Endothelial cell of umbilical vein (primary cell): ENCODE data around the gene KAZN. TPM values are rescaled to one million over a fixed set of nuclear protein-coding genes. Genes with fewer than 3 reads are reported as not detected.

ENCODE experiments used
- BruUV-seq: library from RNA; stranded (reverse); fragments of 400-500 nt; replicated peaks from 2 replicates; lab custom pipeline; 2021; lab: Mats Ljungman, UMichigan
- CTCF ChIA-PET: fragments of 300-600, 350-600 bp; sonication (Branson Sonifier 250); formaldehyde crosslinking; loops from one replicate; lab custom pipeline; 2021; ENCODE audit warnings: antibody characterized with exemption, inconsistent platforms; lab: Charles Lee
- POLR2A ChIA-PET: fragments of 300-600, 350-600 bp; sonication (Branson Sonifier 250); formaldehyde crosslinking; loops from one replicate; lab custom pipeline; 2021; ENCODE audit warnings: antibody characterized with exemption, inconsistent platforms; lab: Charles Lee
- DNase-seq: peaks from one replicate; pipeline ENCODE4 v3.0.0-alpha.2; 2011; ENCODE audit warnings: low read depth, low spot score
- FAIRE-seq: peaks from 2 replicates; lab custom pipeline; 2011; peaks lifted over from hg19 to GRCh38; lab: Jason Lieb, UNC
- H2AFZ ChIP-seq: 2 replicates; pipeline ENCODE4 v1.6.0; 2012; ENCODE audit warnings: low read depth, low read length, control low read depth, inconsistent platforms
- H3K27ac ChIP-seq: 2 replicates; pipeline ENCODE4 v1.5.1; 2011; ENCODE audit warnings: low read depth, mild to moderate bottlenecking, control low read depth, low read length, moderate library complexity; ENCODE audit not compliant: insufficient read depth
- H3K27me3 ChIP-seq, 2 experiments: 2 replicates each; pipeline versions ENCODE4 v1.6.0 to v1.6.1; 2011; ENCODE audit warnings: low read length in 2 of 2, mixed read lengths in 1 of 2; ENCODE audit not compliant: control insufficient read depth in 2 of 2, insufficient read depth in 2 of 2
- H3K36me3 ChIP-seq, 2 experiments: 2 replicates in 1 of 2; 3 replicates in 1 of 2; pipeline ENCODE4 v1.5.1; 2011; ENCODE audit warnings: low read length in 2 of 2, mild to moderate bottlenecking in 1 of 2, moderate library complexity in 1 of 2; ENCODE audit not compliant: control insufficient read depth in 2 of 2, insufficient read depth in 2 of 2; ENCODE audit errors: extremely low read depth in 1 of 2
- H3K4me1 ChIP-seq: 3 replicates; pipeline ENCODE4 v1.5.1; 2011; ENCODE audit warnings: mild to moderate bottlenecking, low read length; ENCODE audit not compliant: control insufficient read depth, insufficient read depth; ENCODE audit errors: extremely low read depth
- H3K4me2 ChIP-seq: 2 replicates; pipeline ENCODE4 v1.6.1; 2011; ENCODE audit warnings: low read length, control low read depth, mixed read lengths; ENCODE audit not compliant: insufficient read depth
- H3K4me3 ChIP-seq, 3 experiments: fragments of 200-600 bp in 1 of 3; sonication (generic), shearing (Covaris generic) in 1 of 3; replicated peaks in 1 of 3; 2 replicates each; pipeline ENCODE4 v1.5.1; 2011 to 2016; ENCODE audit warnings: control low read depth in 3 of 3, low read length in 3 of 3, mild to moderate bottlenecking in 2 of 3, inconsistent platforms in 1 of 3, low read depth in 1 of 3, moderate library complexity in 1 of 3; ENCODE audit not compliant: insufficient read depth in 1 of 3
- H3K79me2 ChIP-seq: 2 replicates; pipeline ENCODE4 v1.6.0; 2012; ENCODE audit warnings: low read length, inconsistent platforms; ENCODE audit not compliant: control insufficient read depth, insufficient read depth
- H3K9ac ChIP-seq: replicated peaks from 2 replicates; pipeline ENCODE3; 2011; ENCODE audit warnings: low read length, control low read depth; ENCODE audit not compliant: insufficient read depth; ENCODE audit errors: extremely low read depth
- H3K9me1 ChIP-seq: replicated peaks from 3 replicates; pipeline ENCODE4 v1.6.0; 2011; ENCODE audit warnings: mild to moderate bottlenecking, low read length; ENCODE audit not compliant: control insufficient read depth, insufficient read depth; ENCODE audit errors: extremely low read depth
- H3K9me3 ChIP-seq: replicated peaks from 2 replicates; pipeline ENCODE4 v1.5.1; 2012; ENCODE audit warnings: low read length, inconsistent platforms; ENCODE audit not compliant: control insufficient read depth, insufficient read depth
- H4K20me1 ChIP-seq: replicated peaks from 2 replicates; pipeline ENCODE3; 2011; ENCODE audit warnings: mild to moderate bottlenecking, low read length; ENCODE audit not compliant: control insufficient read depth, insufficient read depth; ENCODE audit errors: extremely low read depth
- CTCF ChIP-seq, 2 donors: IDR thresholded peaks; 1 replicate in 1 of 2; 2 replicates in 1 of 2; pipeline ENCODE4 v1.5.1; 2011; ENCODE audit warnings: low read length in 2 of 2, mild to moderate bottlenecking in 2 of 2, moderate library complexity in 2 of 2, control low read depth in 1 of 2, inconsistent platforms in 1 of 2, low read depth in 1 of 2; ENCODE audit not compliant: insufficient read depth in 1 of 2; ENCODE audit errors: extremely low read depth in 1 of 2
- EZH2 ChIP-seq: IDR thresholded peaks from 2 replicates; pipeline ENCODE4 v1.6.1; 2012; ENCODE audit warnings: borderline replicate concordance, low read depth, mild to moderate bottlenecking, moderate library complexity, low read length, inconsistent platforms; ENCODE audit not compliant: severe bottlenecking
- FOS ChIP-seq: IDR thresholded peaks from 2 replicates; pipeline ENCODE4 v1.6.1; 2011; ENCODE audit warnings: mild to moderate bottlenecking, low read length, moderate library complexity, borderline replicate concordance; ENCODE audit not compliant: insufficient read depth
- GATA2 ChIP-seq: IDR thresholded peaks from 2 replicates; pipeline ENCODE4 v1.7.0; 2011; ENCODE audit warnings: low read depth, mild to moderate bottlenecking, moderate library complexity, mixed read lengths, low read length; ENCODE audit not compliant: insufficient read length, insufficient read depth
- JUN ChIP-seq: IDR thresholded peaks from 2 replicates; pipeline ENCODE4 v1.6.1; 2011; ENCODE audit warnings: borderline replicate concordance, low read depth; ENCODE audit not compliant: insufficient read length, insufficient read depth
- MAX ChIP-seq: IDR thresholded peaks from 2 replicates; pipeline ENCODE4 v1.6.1; 2011; ENCODE audit not compliant: insufficient read depth, insufficient read length
- MYC ChIP-seq: IDR thresholded peaks from one replicate; pipeline ENCODE4 v1.6.1; 2011; ENCODE audit warnings: mild to moderate bottlenecking, low read depth, low read length
- POLR2A ChIP-seq: IDR thresholded peaks from 2 replicates; pipeline ENCODE4 v1.6.1; 2012; ENCODE audit warnings: low read depth, mild to moderate bottlenecking, control low read depth, low read length
- POLR2AphosphoS5 ChIP-seq: IDR thresholded peaks from 2 replicates; pipeline ENCODE4 v1.6.1; 2012; ENCODE audit warnings: low read depth, mild to moderate bottlenecking, control low read depth, low read length, moderate library complexity; ENCODE audit not compliant: insufficient read depth
- dilution Hi-C: fragments of 300-500 bp; cut with MboI; formaldehyde crosslinking; loops from one replicate; pipeline ENCODE4 v1.15.0; 2019; ENCODE audit warnings: low sequenced_read_pairs; ENCODE audit not compliant: extremely low pct_ligation_motif_present
- intact Hi-C: fragments of 100-400 bp; cut with micrococcal nuclease; formaldehyde crosslinking; loops from one replicate; pipeline ENCODE4 v1.10.0; 2022
- polyA plus RNA-seq, 4 experiments: library from polyadenylated mRNA; depleted of rRNA in 3 of 4; stranded (reverse) in 3 of 4; unstranded in 1 of 4; fragments of >200 nt; gene quantifications; 2 replicates each; pipeline versions ENCODE4 v1.2.1 to v1.2.3, GENCODE V29; 2011 to 2012; ENCODE audit warnings: missing spikeins in 1 of 4
- total RNA-seq: library from RNA; stranded (reverse); gene quantifications from 2 replicates; pipeline ENCODE4 v1.2.3, GENCODE V29; 2021

KAZN gene
- total and polyA plus RNA-seq, 2 donors (not counting 3 experiments of a cell fraction or from before 2014, with no cell fraction given), result 1.6 to 5.8 TPM

DNA sequence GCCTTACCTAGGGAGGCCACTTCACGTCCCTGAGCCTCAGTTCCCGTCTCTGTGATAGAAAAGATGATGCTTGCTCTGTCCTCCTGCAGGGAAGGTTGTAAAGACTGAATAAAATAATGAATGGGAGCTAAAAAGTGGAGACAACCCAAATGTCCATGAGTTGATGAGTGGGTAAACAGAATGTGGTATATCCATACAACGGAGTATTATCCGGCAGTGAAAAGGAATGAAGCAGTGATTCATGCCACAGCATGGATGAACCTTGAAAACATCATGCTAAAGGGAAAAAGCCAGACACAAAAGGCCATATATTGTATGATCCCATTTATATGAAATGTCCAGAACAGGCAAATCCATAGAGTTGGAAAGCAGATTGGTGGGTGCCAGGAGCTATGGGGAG lies 77.9 kb downstream of the KAZN start:
- H3K4me1 ChIP-seq, result no peaks in the 10 kb centered on the region
- no peak overlapping the region for H3K4me2 ChIP-seq
- H4K20me1 ChIP-seq, result no peaks in the 10 kb centered on the region
- FAIRE-seq, result no peak
- intact Hi-C loops (no loop called here), dilution Hi-C loops (no loop called here)
- no peak overlapping the region for H3K4me3 ChIP-seq
- no peak overlapping the region for H3K9ac ChIP-seq
- no peak overlapping the region for H3K27ac ChIP-seq
- H3K79me2 ChIP-seq, result no peaks in the 10 kb centered on the region
- peaks cover 4% of the 10 kb centered on the region for H3K9me3 ChIP-seq
- no peaks in the 10 kb centered on the region for H3K9me1 ChIP-seq
- TF ChIP-seq EZH2, result no peak
- no peak for TF ChIP-seq FOS
- TF ChIP-seq MYC, result no peak
- TF ChIP-seq JUN, result no peak
- TF ChIP-seq CTCF (IDR thresholded peaks at IDR 0.05; ENCODE audit: extremely low read depth in 1 of 2, insufficient read depth in 1 of 2, low read depth in 1 of 2, low read length in 2 of 2), result no peak
- no peak for TF ChIP-seq POLR2A
- no peak for TF ChIP-seq POLR2AphosphoS5
- TF ChIP-seq GATA2, result no peak
- no peak for TF ChIP-seq MAX
- no peaks in the 10 kb centered on the region for H3K27me3 ChIP-seq
- ChIA-PET CTCF (no interaction called here), POLR2A (no interaction called here)
- H3K36me3 ChIP-seq, result no peaks in the 10 kb centered on the region
- no peak overlapping the region for H2AFZ ChIP-seq
- no peak for DNase-seq
- BruUV-seq, result no TSS peak
